Astrocyte (in vitro differentiated cells and primary cell): Measurements from ENCODE around the gene OPCML. TPM values are rescaled to one million over a fixed set of nuclear protein-coding genes. Genes with fewer than 3 reads are reported as not detected.

ENCODE experiments used
- DNase-seq: peaks from one replicate; pipeline ENCODE4 v3.0.0-alpha.2; 2010; ENCODE audit warnings: low read depth
- FAIRE-seq: peaks from 2 replicates; lab custom pipeline; 2011; peaks lifted over from hg19 to GRCh38; lab: Jason Lieb, UNC
- H2AFZ ChIP-seq: 2 replicates; pipeline ENCODE4 v1.6.0; 2012; ENCODE audit warnings: low read depth, low read length, inconsistent platforms
- H3K27ac ChIP-seq: 2 replicates; pipeline ENCODE4 v1.5.1; 2011; ENCODE audit warnings: low read depth, low read length, inconsistent platforms
- H3K27me3 ChIP-seq: 2 replicates; pipeline ENCODE4 v1.6.0; 2011; ENCODE audit warnings: low read length, inconsistent platforms; ENCODE audit not compliant: insufficient read depth
- H3K36me3 ChIP-seq: 2 replicates; pipeline ENCODE4 v1.5.1; 2011; ENCODE audit warnings: low read length, inconsistent platforms; ENCODE audit not compliant: insufficient read depth
- H3K4me1 ChIP-seq: 2 replicates; pipeline ENCODE4 v1.5.1; 2011; ENCODE audit warnings: low read length, inconsistent platforms; ENCODE audit not compliant: insufficient read depth
- H3K4me2 ChIP-seq: 2 replicates; pipeline ENCODE4 v1.6.0; 2012; ENCODE audit warnings: low read length, inconsistent platforms
- H3K4me3 ChIP-seq: 2 replicates; pipeline ENCODE4 v1.5.1; 2011; ENCODE audit warnings: low read depth, mild to moderate bottlenecking, low read length, inconsistent platforms; ENCODE audit not compliant: insufficient read depth
- H3K79me2 ChIP-seq: 2 replicates; pipeline ENCODE4 v1.6.0; 2012; ENCODE audit warnings: mild to moderate bottlenecking, low read length, inconsistent platforms; ENCODE audit not compliant: insufficient read depth
- H3K9ac ChIP-seq: 2 replicates; pipeline ENCODE4 v1.6.0; 2012; ENCODE audit warnings: mild to moderate bottlenecking, low read length, inconsistent platforms
- H3K9me3 ChIP-seq: 2 replicates; pipeline ENCODE4 v1.5.1; 2012; ENCODE audit warnings: low read depth, mild to moderate bottlenecking, low read length, inconsistent platforms; ENCODE audit not compliant: insufficient read depth
- H4K20me1 ChIP-seq: 2 replicates; pipeline ENCODE4 v1.6.0; 2012; ENCODE audit warnings: low read length, inconsistent platforms; ENCODE audit not compliant: insufficient read depth
- H3K27ac Mint-ChIP-seq: one replicate; pipeline ENCODE4 v1.8.0; 2021; ENCODE audit warnings: mild to moderate bottlenecking, mixed read lengths; ENCODE audit not compliant: unreplicated experiment
- H3K27me3 Mint-ChIP-seq: one replicate; pipeline ENCODE4 v1.8.0; 2021; ENCODE audit warnings: low read depth, mixed read lengths; ENCODE audit not compliant: unreplicated experiment
- H3K36me3 Mint-ChIP-seq: one replicate; pipeline ENCODE4 v1.8.0; 2021; ENCODE audit warnings: low read depth, mixed read lengths; ENCODE audit not compliant: unreplicated experiment
- H3K4me1 Mint-ChIP-seq: one replicate; pipeline ENCODE4 v1.8.0; 2021; ENCODE audit warnings: low read depth, mixed read lengths; ENCODE audit not compliant: unreplicated experiment
- H3K4me3 Mint-ChIP-seq: one replicate; pipeline ENCODE4 v1.8.0; 2021; ENCODE audit warnings: mild to moderate bottlenecking, moderate library complexity, mixed read lengths; ENCODE audit not compliant: unreplicated experiment
- H3K9me3 Mint-ChIP-seq: one replicate; pipeline ENCODE4 v1.8.0; 2021; ENCODE audit warnings: mild to moderate bottlenecking, mixed read lengths; ENCODE audit not compliant: unreplicated experiment
- EZH2 ChIP-seq: IDR thresholded peaks from 2 replicates; pipeline ENCODE4 v1.6.1; 2012; ENCODE audit warnings: mild to moderate bottlenecking, low read length, inconsistent platforms; ENCODE audit not compliant: insufficient read depth
- total RNA-seq: library from RNA; stranded (reverse); gene quantifications from 2 replicates; pipeline ENCODE4 v1.2.1, GENCODE V29; 2021
- TF ChIP-seq, protein P1 (sequence below): IDR thresholded peaks from 2 replicates; pipeline ENCODE4 v1.5.1; 2011; ENCODE audit warnings: low read depth, mild to moderate bottlenecking, inconsistent platforms, low read length, moderate library complexity; ENCODE audit not compliant: insufficient read depth

OPCML gene
- total RNA-seq, 1 donor from 2014 or later = 7.9 TPM

DNA sequence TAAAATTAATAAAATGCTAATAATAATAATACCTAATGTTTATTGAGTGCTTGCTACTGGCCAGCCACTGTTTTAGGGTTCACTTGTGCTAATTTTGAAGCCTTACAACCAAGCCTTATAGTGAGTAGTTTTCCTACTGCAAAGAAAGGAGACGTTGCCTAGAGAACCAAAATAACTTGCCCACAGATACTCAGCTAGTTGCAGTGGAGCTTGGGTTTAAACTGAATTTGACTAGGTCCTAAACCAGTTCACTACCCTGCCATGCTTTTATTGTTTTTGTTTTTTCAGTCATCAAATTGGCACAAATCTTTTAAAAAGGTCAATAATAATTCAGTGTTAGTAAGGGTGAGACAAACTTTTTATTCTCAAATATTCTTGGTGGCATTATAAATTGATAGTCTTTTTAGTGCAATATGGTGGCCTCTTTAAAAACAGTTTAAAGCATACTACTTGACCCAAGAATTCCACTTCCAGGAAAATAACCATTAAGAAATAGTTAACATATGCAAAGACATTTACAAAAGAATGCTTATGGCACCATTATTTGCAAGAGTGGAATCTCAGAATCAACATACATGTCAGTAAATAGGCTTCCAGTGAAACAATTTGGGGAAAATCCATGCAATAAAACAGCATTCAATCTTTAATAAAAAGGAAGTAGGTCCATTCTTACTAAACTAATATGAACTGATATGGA lies 90.2 kb downstream of the OPCML start:
- H3K27me3 ChIP-seq = no peaks in the 10 kb centered on the region
- no peak for FAIRE-seq
- no peaks in the 10 kb centered on the region for H3K36me3 ChIP-seq
- Mint-ChIP-seq H3K27ac (no peak overlapping the region), H3K4me1 (no peaks in the 10 kb centered on the region), H3K36me3 (no peaks in the 10 kb centered on the region), H3K9me3 (no peaks in the 10 kb centered on the region), H3K27me3 (no peaks in the 10 kb centered on the region), H3K4me3 (no peak overlapping the region)
- H3K4me1 ChIP-seq = no peaks in the 10 kb centered on the region
- no peak overlapping the region for H3K27ac ChIP-seq
- H3K4me3 ChIP-seq = no peak overlapping the region
- no peak overlapping the region for H3K4me2 ChIP-seq
- H3K9me3 ChIP-seq = no peaks in the 10 kb centered on the region
- no peak for TF ChIP-seq EZH2
- TF ChIP-seq, protein P1, sequence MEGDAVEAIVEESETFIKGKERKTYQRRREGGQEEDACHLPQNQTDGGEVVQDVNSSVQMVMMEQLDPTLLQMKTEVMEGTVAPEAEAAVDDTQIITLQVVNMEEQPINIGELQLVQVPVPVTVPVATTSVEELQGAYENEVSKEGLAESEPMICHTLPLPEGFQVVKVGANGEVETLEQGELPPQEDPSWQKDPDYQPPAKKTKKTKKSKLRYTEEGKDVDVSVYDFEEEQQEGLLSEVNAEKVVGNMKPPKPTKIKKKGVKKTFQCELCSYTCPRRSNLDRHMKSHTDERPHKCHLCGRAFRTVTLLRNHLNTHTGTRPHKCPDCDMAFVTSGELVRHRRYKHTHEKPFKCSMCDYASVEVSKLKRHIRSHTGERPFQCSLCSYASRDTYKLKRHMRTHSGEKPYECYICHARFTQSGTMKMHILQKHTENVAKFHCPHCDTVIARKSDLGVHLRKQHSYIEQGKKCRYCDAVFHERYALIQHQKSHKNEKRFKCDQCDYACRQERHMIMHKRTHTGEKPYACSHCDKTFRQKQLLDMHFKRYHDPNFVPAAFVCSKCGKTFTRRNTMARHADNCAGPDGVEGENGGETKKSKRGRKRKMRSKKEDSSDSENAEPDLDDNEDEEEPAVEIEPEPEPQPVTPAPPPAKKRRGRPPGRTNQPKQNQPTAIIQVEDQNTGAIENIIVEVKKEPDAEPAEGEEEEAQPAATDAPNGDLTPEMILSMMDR = no peak
- H2AFZ ChIP-seq = no peak overlapping the region
- H4K20me1 ChIP-seq = no peaks in the 10 kb centered on the region
- H3K9ac ChIP-seq = no peak overlapping the region
- no peaks in the 10 kb centered on the region for H3K79me2 ChIP-seq
- no peak for DNase-seq

DNA sequence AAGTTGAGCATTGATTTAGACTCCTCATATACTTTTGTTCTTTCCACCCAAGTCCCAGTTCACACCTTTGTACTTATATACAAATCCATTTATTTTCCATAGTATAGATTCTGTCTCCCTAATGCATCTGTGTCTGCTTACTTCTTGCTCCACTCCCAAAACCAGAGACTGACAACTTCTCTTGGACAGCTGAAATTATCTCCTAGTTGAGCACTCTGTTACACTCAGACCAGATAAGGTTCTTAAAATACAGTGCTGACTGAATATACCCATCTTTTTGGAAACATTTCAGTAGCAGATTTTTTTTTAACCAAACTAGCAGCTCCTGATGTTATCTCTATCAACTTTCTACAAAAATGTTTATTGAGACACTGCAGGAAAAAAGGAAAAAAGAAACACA lies 106.3 kb downstream of the OPCML start:
- no peak for TF ChIP-seq EZH2
- TF ChIP-seq, protein P1 = no peak
- no peak for FAIRE-seq
- H3K27me3 Mint-ChIP-seq = peaks cover 2% of the 10 kb centered on the region
- Histone ChIP-seq H3K36me3 (no peaks in the 10 kb centered on the region), H3K9ac (no peak overlapping the region), H2AFZ (no peak overlapping the region), H4K20me1 (no peaks in the 10 kb centered on the region), H3K79me2 (no peaks in the 10 kb centered on the region), H3K4me2 (no peak overlapping the region), H3K9me3 (no peaks in the 10 kb centered on the region), H3K27me3 (no peaks in the 10 kb centered on the region), H3K27ac (no peak overlapping the region), H3K4me1 (no peaks in the 10 kb centered on the region), H3K4me3 (no peak overlapping the region)
- no peaks in the 10 kb centered on the region for H3K4me1 Mint-ChIP-seq
- H3K9me3 Mint-ChIP-seq = no peaks in the 10 kb centered on the region
- H3K27ac Mint-ChIP-seq = no peak overlapping the region
- H3K36me3 Mint-ChIP-seq = no peaks in the 10 kb centered on the region
- no peak for DNase-seq
- H3K4me3 Mint-ChIP-seq = no peak overlapping the region

DNA sequence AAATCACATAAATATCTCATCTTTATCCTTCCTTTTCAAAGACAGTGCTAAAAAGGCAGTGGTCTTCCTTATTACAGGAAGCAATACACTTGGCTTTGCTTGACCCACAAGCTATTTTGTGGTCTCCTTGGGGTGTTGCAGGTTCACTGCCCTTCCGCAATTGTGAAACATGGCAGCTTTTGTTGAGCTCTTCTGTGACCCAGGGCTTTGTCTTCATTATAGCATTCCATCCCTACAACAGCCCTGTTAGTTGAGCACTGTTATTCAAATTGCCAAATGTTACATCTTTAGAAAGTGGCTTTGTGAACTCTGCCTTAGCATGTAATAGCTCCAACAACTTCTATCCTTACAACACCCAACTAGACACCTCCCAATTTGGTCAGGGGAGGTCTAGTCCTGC lies 107.1 kb downstream of the OPCML start:
- H4K20me1 ChIP-seq = no peaks in the 10 kb centered on the region
- Mint-ChIP-seq H3K4me3 (no peak overlapping the region), H3K27ac (no peak overlapping the region), H3K36me3 (no peaks in the 10 kb centered on the region), H3K4me1 (no peaks in the 10 kb centered on the region), H3K9me3 (no peaks in the 10 kb centered on the region), H3K27me3 (peaks cover 2% of the 10 kb centered on the region)
- no peak for FAIRE-seq
- H3K79me2 ChIP-seq = no peaks in the 10 kb centered on the region
- no peaks in the 10 kb centered on the region for H3K27me3 ChIP-seq
- no peaks in the 10 kb centered on the region for H3K9me3 ChIP-seq
- DNase-seq = no peak
- H3K4me1 ChIP-seq = no peaks in the 10 kb centered on the region
- H3K36me3 ChIP-seq = no peaks in the 10 kb centered on the region
- TF ChIP-seq, protein P1 = no peak
- TF ChIP-seq EZH2 = no peak
- no peak overlapping the region for H3K9ac ChIP-seq
- no peak overlapping the region for H2AFZ ChIP-seq
- no peak overlapping the region for H3K4me3 ChIP-seq
- H3K27ac ChIP-seq = no peak overlapping the region
- H3K4me2 ChIP-seq = no peak overlapping the region
